GM23338 (cell line): Measurements from ENCODE around the gene CENPO.

Source experiments
- CREB1 ChIP-seq: fragments of 250-450 bp; sonication (Bioruptor Pico); IDR thresholded peaks from 2 replicates; pipeline ENCODE4 v1.5.0; 2020; ENCODE audit warnings: low read depth, mild to moderate bottlenecking, moderate library complexity
- EZH2 ChIP-seq: fragments of 200-600 bp; sonication (generic); IDR thresholded peaks from one replicate; pipeline ENCODE4 v1.8.0; 2017; ENCODE audit warnings: antibody characterized with exemption, mild to moderate bottlenecking, low read depth; ENCODE audit not compliant: unreplicated experiment
- EZH2phosphoT487 ChIP-seq: fragments of 200-600 bp; sonication (generic); IDR thresholded peaks from one replicate; pipeline ENCODE4 v1.8.1; 2018; ENCODE audit warnings: antibody characterized with exemption; ENCODE audit not compliant: unreplicated experiment
- JUNB ChIP-seq: IDR thresholded peaks from one replicate; pipeline ENCODE4 v1.6.1; 2016; ENCODE audit warnings: antibody characterized with exemption; ENCODE audit not compliant: unreplicated experiment
- NANOG ChIP-seq: IDR thresholded peaks from 2 replicates; pipeline ENCODE4 v1.6.1; 2016; ENCODE audit warnings: antibody characterized with exemption, borderline replicate concordance
- POLR2AphosphoS5 ChIP-seq: IDR thresholded peaks from 2 replicates; pipeline ENCODE4 v1.6.1; 2016; ENCODE audit warnings: antibody characterized with exemption, low read depth
- STAT1 ChIP-seq: IDR thresholded peaks from one replicate; pipeline ENCODE4 v1.6.1; 2016; ENCODE audit warnings: antibody characterized with exemption; ENCODE audit not compliant: unreplicated experiment
- ZNF114 ChIP-seq: fragments of 250-450 bp; sonication (Bioruptor Pico); IDR thresholded peaks from 2 replicates; pipeline ENCODE4 v1.5.0; 2020; ENCODE audit warnings: mild to moderate bottlenecking, moderate library complexity
- ZNF331 ChIP-seq: fragments of 250-450 bp; sonication (Bioruptor Pico); IDR thresholded peaks from 2 replicates; pipeline ENCODE4 v1.5.0; 2020; ENCODE audit warnings: low read depth, mild to moderate bottlenecking, moderate library complexity
- TF ChIP-seq, protein P1 (sequence below), 2 experiments: fragments of 200-600 bp in 1 of 2; sonication (generic) in 1 of 2; conservative IDR thresholded peaks; 2 replicates each; pipeline versions ENCODE4 v1.5.1 to v1.6.1; 2016 to 2017; ENCODE audit warnings: antibody characterized with exemption in 2 of 2, low read depth in 2 of 2, mild to moderate bottlenecking in 2 of 2, moderate library complexity in 1 of 2
- TF ChIP-seq, protein P2 (sequence below): IDR thresholded peaks from one replicate; pipeline ENCODE4 v1.6.1; 2018; ENCODE audit warnings: antibody characterized with exemption; ENCODE audit not compliant: unreplicated experiment
- TF ChIP-seq, protein P3 (sequence below): IDR thresholded peaks from 2 replicates; pipeline ENCODE4 v1.6.1; 2016; ENCODE audit warnings: antibody characterized with exemption
- TF ChIP-seq, protein P4 (sequence below): fragments of 250-450 bp; sonication (Bioruptor Pico); IDR thresholded peaks from 2 replicates; pipeline ENCODE4 v1.5.0; 2020; ENCODE audit warnings: mild to moderate bottlenecking, moderate library complexity

DNA sequence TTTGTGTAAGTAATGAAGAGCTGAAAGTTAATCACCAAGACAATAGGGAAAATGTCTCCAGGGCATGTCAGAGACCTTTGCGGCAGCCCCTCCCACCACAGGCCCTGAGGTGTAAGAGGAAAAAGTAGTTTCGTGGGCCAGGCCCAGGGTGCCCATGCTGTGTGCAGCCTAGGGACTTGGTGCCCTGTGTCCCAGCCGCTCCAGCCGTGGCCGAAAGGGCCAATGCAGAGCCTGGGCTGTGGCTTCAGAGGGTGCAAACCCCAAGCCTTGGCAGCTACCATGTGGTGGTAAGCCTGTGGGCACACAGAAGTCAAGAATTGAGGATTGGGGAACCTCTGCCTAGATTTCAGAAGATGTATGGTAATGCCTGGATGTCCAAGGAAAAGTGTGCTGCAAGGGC is 52.5 kb downstream of the CENPO start:
- TF ChIP-seq, protein P1, sequence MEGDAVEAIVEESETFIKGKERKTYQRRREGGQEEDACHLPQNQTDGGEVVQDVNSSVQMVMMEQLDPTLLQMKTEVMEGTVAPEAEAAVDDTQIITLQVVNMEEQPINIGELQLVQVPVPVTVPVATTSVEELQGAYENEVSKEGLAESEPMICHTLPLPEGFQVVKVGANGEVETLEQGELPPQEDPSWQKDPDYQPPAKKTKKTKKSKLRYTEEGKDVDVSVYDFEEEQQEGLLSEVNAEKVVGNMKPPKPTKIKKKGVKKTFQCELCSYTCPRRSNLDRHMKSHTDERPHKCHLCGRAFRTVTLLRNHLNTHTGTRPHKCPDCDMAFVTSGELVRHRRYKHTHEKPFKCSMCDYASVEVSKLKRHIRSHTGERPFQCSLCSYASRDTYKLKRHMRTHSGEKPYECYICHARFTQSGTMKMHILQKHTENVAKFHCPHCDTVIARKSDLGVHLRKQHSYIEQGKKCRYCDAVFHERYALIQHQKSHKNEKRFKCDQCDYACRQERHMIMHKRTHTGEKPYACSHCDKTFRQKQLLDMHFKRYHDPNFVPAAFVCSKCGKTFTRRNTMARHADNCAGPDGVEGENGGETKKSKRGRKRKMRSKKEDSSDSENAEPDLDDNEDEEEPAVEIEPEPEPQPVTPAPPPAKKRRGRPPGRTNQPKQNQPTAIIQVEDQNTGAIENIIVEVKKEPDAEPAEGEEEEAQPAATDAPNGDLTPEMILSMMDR (conservative IDR thresholded peaks at IDR 0.05; ENCODE audit: low read depth in 2 of 2): no peak
- TF ChIP-seq EZH2 (no peak), POLR2AphosphoS5 (no peak), NANOG (no peak), JUNB (no peak), EZH2phosphoT487 (no peak), ZNF331 (CRISPR knock-in tag) (no peak), STAT1 (no peak), CREB1 (CRISPR knock-in tag) (no peak), ZNF114 (CRISPR knock-in tag) (no peak)
- TF ChIP-seq, protein P2, sequence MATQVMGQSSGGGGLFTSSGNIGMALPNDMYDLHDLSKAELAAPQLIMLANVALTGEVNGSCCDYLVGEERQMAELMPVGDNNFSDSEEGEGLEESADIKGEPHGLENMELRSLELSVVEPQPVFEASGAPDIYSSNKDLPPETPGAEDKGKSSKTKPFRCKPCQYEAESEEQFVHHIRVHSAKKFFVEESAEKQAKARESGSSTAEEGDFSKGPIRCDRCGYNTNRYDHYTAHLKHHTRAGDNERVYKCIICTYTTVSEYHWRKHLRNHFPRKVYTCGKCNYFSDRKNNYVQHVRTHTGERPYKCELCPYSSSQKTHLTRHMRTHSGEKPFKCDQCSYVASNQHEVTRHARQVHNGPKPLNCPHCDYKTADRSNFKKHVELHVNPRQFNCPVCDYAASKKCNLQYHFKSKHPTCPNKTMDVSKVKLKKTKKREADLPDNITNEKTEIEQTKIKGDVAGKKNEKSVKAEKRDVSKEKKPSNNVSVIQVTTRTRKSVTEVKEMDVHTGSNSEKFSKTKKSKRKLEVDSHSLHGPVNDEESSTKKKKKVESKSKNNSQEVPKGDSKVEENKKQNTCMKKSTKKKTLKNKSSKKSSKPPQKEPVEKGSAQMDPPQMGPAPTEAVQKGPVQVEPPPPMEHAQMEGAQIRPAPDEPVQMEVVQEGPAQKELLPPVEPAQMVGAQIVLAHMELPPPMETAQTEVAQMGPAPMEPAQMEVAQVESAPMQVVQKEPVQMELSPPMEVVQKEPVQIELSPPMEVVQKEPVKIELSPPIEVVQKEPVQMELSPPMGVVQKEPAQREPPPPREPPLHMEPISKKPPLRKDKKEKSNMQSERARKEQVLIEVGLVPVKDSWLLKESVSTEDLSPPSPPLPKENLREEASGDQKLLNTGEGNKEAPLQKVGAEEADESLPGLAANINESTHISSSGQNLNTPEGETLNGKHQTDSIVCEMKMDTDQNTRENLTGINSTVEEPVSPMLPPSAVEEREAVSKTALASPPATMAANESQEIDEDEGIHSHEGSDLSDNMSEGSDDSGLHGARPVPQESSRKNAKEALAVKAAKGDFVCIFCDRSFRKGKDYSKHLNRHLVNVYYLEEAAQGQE: no peak
- TF ChIP-seq, protein P3, sequence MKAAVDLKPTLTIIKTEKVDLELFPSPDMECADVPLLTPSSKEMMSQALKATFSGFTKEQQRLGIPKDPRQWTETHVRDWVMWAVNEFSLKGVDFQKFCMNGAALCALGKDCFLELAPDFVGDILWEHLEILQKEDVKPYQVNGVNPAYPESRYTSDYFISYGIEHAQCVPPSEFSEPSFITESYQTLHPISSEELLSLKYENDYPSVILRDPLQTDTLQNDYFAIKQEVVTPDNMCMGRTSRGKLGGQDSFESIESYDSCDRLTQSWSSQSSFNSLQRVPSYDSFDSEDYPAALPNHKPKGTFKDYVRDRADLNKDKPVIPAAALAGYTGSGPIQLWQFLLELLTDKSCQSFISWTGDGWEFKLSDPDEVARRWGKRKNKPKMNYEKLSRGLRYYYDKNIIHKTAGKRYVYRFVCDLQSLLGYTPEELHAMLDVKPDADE: no peak
- TF ChIP-seq, protein P4, sequence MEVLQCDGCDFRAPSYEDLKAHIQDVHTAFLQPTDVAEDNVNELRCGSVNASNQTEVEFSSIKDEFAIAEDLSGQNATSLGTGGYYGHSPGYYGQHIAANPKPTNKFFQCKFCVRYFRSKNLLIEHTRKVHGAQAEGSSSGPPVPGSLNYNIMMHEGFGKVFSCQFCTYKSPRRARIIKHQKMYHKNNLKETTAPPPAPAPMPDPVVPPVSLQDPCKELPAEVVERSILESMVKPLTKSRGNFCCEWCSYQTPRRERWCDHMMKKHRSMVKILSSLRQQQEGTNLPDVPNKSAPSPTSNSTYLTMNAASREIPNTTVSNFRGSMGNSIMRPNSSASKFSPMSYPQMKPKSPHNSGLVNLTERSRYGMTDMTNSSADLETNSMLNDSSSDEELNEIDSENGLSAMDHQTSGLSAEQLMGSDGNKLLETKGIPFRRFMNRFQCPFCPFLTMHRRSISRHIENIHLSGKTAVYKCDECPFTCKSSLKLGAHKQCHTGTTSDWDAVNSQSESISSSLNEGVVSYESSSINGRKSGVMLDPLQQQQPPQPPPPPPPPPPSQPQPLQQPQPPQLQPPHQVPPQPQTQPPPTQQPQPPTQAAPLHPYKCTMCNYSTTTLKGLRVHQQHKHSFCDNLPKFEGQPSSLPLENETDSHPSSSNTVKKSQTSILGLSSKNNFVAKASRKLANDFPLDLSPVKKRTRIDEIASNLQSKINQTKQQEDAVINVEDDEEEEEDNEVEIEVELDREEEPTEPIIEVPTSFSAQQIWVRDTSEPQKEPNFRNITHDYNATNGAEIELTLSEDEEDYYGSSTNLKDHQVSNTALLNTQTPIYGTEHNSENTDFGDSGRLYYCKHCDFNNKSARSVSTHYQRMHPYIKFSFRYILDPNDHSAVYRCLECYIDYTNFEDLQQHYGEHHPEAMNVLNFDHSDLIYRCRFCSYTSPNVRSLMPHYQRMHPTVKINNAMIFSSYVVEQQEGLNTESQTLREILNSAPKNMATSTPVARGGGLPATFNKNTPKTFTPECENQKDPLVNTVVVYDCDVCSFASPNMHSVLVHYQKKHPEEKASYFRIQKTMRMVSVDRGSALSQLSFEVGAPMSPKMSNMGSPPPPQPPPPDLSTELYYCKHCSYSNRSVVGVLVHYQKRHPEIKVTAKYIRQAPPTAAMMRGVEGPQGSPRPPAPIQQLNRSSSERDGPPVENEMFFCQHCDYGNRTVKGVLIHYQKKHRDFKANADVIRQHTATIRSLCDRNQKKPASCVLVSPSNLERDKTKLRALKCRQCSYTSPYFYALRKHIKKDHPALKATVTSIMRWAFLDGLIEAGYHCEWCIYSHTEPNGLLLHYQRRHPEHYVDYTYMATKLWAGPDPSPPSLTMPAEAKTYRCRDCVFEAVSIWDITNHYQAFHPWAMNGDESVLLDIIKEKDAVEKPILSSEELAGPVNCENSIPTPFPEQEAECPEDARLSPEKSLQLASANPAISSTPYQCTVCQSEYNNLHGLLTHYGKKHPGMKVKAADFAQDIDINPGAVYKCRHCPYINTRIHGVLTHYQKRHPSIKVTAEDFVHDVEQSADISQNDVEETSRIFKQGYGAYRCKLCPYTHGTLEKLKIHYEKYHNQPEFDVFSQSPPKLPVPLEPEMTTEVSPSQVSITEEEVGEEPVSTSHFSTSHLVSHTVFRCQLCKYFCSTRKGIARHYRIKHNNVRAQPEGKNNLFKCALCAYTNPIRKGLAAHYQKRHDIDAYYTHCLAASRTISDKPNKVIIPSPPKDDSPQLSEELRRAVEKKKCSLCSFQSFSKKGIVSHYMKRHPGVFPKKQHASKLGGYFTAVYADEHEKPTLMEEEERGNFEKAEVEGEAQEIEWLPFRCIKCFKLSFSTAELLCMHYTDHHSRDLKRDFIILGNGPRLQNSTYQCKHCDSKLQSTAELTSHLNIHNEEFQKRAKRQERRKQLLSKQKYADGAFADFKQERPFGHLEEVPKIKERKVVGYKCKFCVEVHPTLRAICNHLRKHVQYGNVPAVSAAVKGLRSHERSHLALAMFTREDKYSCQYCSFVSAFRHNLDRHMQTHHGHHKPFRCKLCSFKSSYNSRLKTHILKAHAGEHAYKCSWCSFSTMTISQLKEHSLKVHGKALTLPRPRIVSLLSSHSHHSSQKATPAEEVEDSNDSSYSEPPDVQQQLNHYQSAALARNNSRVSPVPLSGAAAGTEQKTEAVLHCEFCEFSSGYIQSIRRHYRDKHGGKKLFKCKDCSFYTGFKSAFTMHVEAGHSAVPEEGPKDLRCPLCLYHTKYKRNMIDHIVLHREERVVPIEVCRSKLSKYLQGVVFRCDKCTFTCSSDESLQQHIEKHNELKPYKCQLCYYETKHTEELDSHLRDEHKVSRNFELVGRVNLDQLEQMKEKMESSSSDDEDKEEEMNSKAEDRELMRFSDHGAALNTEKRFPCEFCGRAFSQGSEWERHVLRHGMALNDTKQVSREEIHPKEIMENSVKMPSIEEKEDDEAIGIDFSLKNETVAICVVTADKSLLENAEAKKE (CRISPR knock-in tag): no peak
